HG02852 (cell line): ENCODE measurements around the gene SDR39U1.
"Not testable (repeated sequence)": the region's sequence is repeated elsewhere in the genome, so short reads cannot be mapped to it uniquely, and the experiment has no call there.

ENCODE experiments used
- ATAC-seq: cut with Tn5 transposase; IDR thresholded peaks from one replicate; pipeline ENCODE4 v1.9.1; 2021; ENCODE audit warnings: mild to moderate bottlenecking, moderate library complexity; ENCODE audit not compliant: unreplicated experiment

Gene SDR39U1

GRCh38 chr14:24442240-24443052, at the start of gene SDR39U1:
Gene SDR39U1, minus strand, starts transcription at chr14:24442776. Its CDS starts 7 bp downstream, at chr14:24442769.
- peak; percentile 88 for ATAC-seq

- ATAC-seq: not testable (repeated sequence)
Measured at GRCh38 chr14:24491586-24492408, 49.2 kb upstream of the SDR39U1 start.

GRCh38 chr14:24483604-24484252, 41.2 kb upstream of the SDR39U1 start:
- ATAC-seq: no peak

GRCh38 chr14:24482699-24483303, 40.2 kb upstream of the SDR39U1 start:
- not testable (repeated sequence) for ATAC-seq

- ATAC-seq: peak; percentile 92
Measured at GRCh38 chr14:24481622-24482324, 39.2 kb upstream of the SDR39U1 start.

GRCh38 chr14:24479999-24480398, 37.4 kb upstream of the SDR39U1 start:
- not testable (repeated sequence) for ATAC-seq

GRCh38 chr14:24475261-24475660, 32.7 kb upstream of the SDR39U1 start:
- no peak for ATAC-seq

GRCh38 chr14:24473211-24473610, 30.6 kb upstream of the SDR39U1 start:
- ATAC-seq: no peak

- ATAC-seq: not testable (repeated sequence)
Measured at GRCh38 chr14:24470450-24470849, 27.9 kb upstream of the SDR39U1 start.

GRCh38 chr14:24465805-24466204, 23.2 kb upstream of the SDR39U1 start:
- ATAC-seq: no peak

- no peak for ATAC-seq
Measured at GRCh38 chr14:24465368-24465767, 22.8 kb upstream of the SDR39U1 start.

- ATAC-seq: peak; percentile 22
Measured at GRCh38 chr14:24463884-24464785, 21.6 kb upstream of the SDR39U1 start.

GRCh38 chr14:24463017-24463883, 20.7 kb upstream of the SDR39U1 start:
- peak; percentile 56 for ATAC-seq

- no peak for ATAC-seq
Measured at GRCh38 chr14:24461336-24461735, 18.8 kb upstream of the SDR39U1 start.

- no peak for ATAC-seq
Measured at GRCh38 chr14:24459331-24459730, 16.8 kb upstream of the SDR39U1 start.

- no peak for ATAC-seq
Measured at GRCh38 chr14:24458736-24459135, 16.2 kb upstream of the SDR39U1 start.

GRCh38 chr14:24456980-24457379, 14.4 kb upstream of the SDR39U1 start:
- no peak for ATAC-seq

- not testable (repeated sequence) for ATAC-seq
Measured at GRCh38 chr14:24450828-24451227, 8.3 kb upstream of the SDR39U1 start.
